Activated CD4-positive, alpha-beta T cell treated with anti-CD3 and anti-CD28 coated beads for 36 hours (primary cell): ENCODE data around the gene C17orf75. TPM values are rescaled to one million over a fixed set of nuclear protein-coding genes. Genes with fewer than 3 reads are reported as not detected.
"Not testable (repeated sequence)": the region's sequence is repeated elsewhere in the genome, so short reads cannot be mapped to it uniquely, and the experiment has no call there.

Experiments
- ATAC-seq: fragments of 200-7000 bp; cut with Tn5 transposase; one replicate; pipeline ENCODE4 v1.10.0; 2021; ENCODE audit warnings: mild to moderate bottlenecking, moderate library complexity
- CTCF ChIA-PET: fragments of 350-600 bp; sonication (Branson Sonifier 250); formaldehyde crosslinking; loops from one replicate; lab custom pipeline; 2021; ENCODE audit warnings: antibody characterized with exemption; lab: Charles Lee
- POLR2A ChIA-PET: fragments of 350-600 bp; sonication (Branson Sonifier 250); formaldehyde crosslinking; loops from one replicate; lab custom pipeline; 2021; ENCODE audit warnings: antibody characterized with exemption, inconsistent platforms; lab: Charles Lee
- DNase-seq: peaks from one replicate; pipeline ENCODE4 v3.0.0-alpha.2; 2020
- H3K27ac Mint-ChIP-seq: one replicate; pipeline ENCODE4 v1.8.0; 2021; ENCODE audit warnings: mixed read lengths
- H3K27me3 Mint-ChIP-seq: one replicate; pipeline ENCODE4 v1.8.0; 2021; ENCODE audit warnings: mixed read lengths
- H3K36me3 Mint-ChIP-seq: one replicate; pipeline ENCODE4 v1.8.0; 2021; ENCODE audit warnings: low read depth, mixed read lengths
- H3K4me1 Mint-ChIP-seq: one replicate; pipeline ENCODE4 v1.8.0; 2021; ENCODE audit warnings: mixed read lengths
- H3K4me3 Mint-ChIP-seq: one replicate; pipeline ENCODE4 v1.8.0; 2021; ENCODE audit warnings: mild to moderate bottlenecking, moderate library complexity, mixed read lengths
- H3K9me3 Mint-ChIP-seq: one replicate; pipeline ENCODE4 v1.8.0; 2021; ENCODE audit warnings: low read depth, mixed read lengths
- intact Hi-C, 2 experiments: fragments of 100-400 bp; cut with DNase I in 1 of 2; cut with micrococcal nuclease in 1 of 2; formaldehyde crosslinking; loops; one replicate each; pipeline versions ENCODE4 v1.14.2 to v1.15.1; 2022 to 2024; cut with DNase I, micrococcal nuclease
- total RNA-seq, 2 experiments: library from RNA; stranded (reverse); gene quantifications; one replicate each; pipeline ENCODE4 v1.2.3, GENCODE V29; 2021

The C17orf75 gene
- total RNA-seq, 2 experiments from 2014 or later: 21.9 to 34.0 TPM

GRCh38 chr17:32357615-32358014 lies 15.6 kb upstream of the C17orf75 start:
- intact Hi-C loops: no loop called here
- ChIA-PET POLR2A (no interaction called here), CTCF (no interaction called here)
- H3K36me3 Mint-ChIP-seq: peaks cover 67% of the 10 kb centered on the region
- H3K27ac Mint-ChIP-seq: no peak overlapping the region
- H3K9me3 Mint-ChIP-seq: no peaks in the 10 kb centered on the region
- H3K4me1 Mint-ChIP-seq: peaks cover 52% of the 10 kb centered on the region
- H3K27me3 Mint-ChIP-seq: no peaks in the 10 kb centered on the region
- ATAC-seq (no peak), DNase-seq (no peak)
- H3K4me3 Mint-ChIP-seq: no peak overlapping the region

GRCh38 chr17:32356750-32357149 lies 14.8 kb upstream of the C17orf75 start:
- no peaks in the 10 kb centered on the region for H3K27me3 Mint-ChIP-seq

GRCh38 chr17:32356378-32356743 lies 14.4 kb upstream of the C17orf75 start:
- intact Hi-C loops: no loop called here
- H3K36me3 Mint-ChIP-seq: peaks cover 72% of the 10 kb centered on the region
- H3K27ac Mint-ChIP-seq: peak overlapping the region; percentile 34
- no peak for ATAC-seq
- POLR2A ChIA-PET: no interaction called here
- no peak overlapping the region for H3K4me3 Mint-ChIP-seq
- DNase-seq: no peak
- CTCF ChIA-PET: interaction anchor here (1.0 kb wide), 1 partner anchor 88 kb away, joined by 4 read pairs; the partner anchor contains the start of gene PSMD11
- no peaks in the 10 kb centered on the region for H3K9me3 Mint-ChIP-seq
- peaks cover 56% of the 10 kb centered on the region for H3K4me1 Mint-ChIP-seq
- no peaks in the 10 kb centered on the region for H3K27me3 Mint-ChIP-seq

More at GRCh38 chr17:32356750-32357149, 14.8 kb upstream of the C17orf75 start:
- intact Hi-C loops: no loop called here
- ATAC-seq: no peak
- peaks cover 70% of the 10 kb centered on the region for H3K36me3 Mint-ChIP-seq
- H3K4me3 Mint-ChIP-seq: no peak overlapping the region
- no peak for DNase-seq
- peaks cover 56% of the 10 kb centered on the region for H3K4me1 Mint-ChIP-seq
- no peaks in the 10 kb centered on the region for H3K9me3 Mint-ChIP-seq
- H3K27ac Mint-ChIP-seq: peak overlapping the region; percentile 34
- ChIA-PET CTCF (interaction anchor here (1.0 kb wide), 1 partner anchor 88 kb away, joined by 4 read pairs; the partner anchor contains the start of gene PSMD11), POLR2A (no interaction called here)

DNA sequence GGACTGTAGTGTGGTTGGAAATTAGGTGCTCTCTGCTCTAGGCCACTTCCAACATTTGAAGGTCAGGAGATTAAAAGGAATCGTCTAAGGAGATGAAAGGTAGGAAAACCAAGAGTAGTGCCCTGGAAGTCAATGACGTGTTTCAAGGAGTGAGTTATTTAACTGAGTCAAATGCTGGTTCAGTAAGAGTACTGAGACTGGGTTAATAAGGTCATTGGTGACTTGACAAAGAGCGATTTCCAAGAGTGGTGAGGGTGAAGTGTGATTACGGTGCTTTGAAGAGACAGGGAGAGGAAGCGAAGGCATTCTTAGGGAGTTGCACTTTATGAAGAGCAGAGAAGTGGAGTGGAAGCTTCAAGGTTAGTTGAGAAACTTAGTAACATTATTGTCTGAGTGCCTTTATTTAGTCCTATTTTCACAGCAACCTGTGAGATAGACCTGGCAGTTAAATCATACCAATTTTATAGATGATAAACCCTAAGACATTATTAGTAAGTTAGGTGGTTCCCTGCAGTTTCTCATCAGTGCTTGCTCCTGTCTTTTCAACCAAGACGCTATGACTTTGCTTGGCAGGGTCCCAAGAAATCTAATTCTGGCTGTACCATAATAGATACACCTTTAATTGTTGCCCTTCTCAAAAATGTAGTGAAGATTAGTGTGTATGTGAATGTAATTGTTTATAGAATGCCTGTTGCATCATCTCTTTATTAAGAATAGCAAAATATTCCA lies 13.8 kb upstream of the C17orf75 start:
- peaks cover 51% of the 10 kb centered on the region for H3K4me1 Mint-ChIP-seq
- CTCF ChIA-PET: interaction anchor here (1.0 kb wide), 1 partner anchor 89 kb away, joined by 4 read pairs; the partner anchor contains the start of gene PSMD11

GRCh38 chr17:32352734-32353133 lies 10.8 kb upstream of the C17orf75 start:
- DNase-seq, H3K9me3 Mint-ChIP-seq, ATAC-seq, H3K27me3 Mint-ChIP-seq, CTCF ChIA-PET: not testable (repeated sequence)
- H3K36me3 Mint-ChIP-seq: peaks cover 67% of the 10 kb centered on the region
- H3K4me3 Mint-ChIP-seq: peak overlapping the region; percentile 99
- H3K27ac Mint-ChIP-seq: peak overlapping the region; percentile 39
- peaks cover 46% of the 10 kb centered on the region for H3K4me1 Mint-ChIP-seq
- intact Hi-C loops: loop anchor here in 1 of 2 experiments (5.0 kb wide), 1 partner anchor 415 kb away; the partner anchor contains the start of gene SUZ12
- POLR2A ChIA-PET: interaction anchor here (0.6 to 0.7 kb wide), 2 partner anchors 194 to 215 kb away, joined by 3 to 7 read pairs; no protein-coding TSS in a partner anchor

More for the DNA sequence above, 13.8 kb upstream of the C17orf75 start:
- peak overlapping the region; percentile 16 for H3K4me3 Mint-ChIP-seq
- H3K27ac Mint-ChIP-seq: peak overlapping the region; percentile 44
- H3K27me3 Mint-ChIP-seq: no peaks in the 10 kb centered on the region
- DNase-seq (no peak), ATAC-seq (peak; percentile 43)
- POLR2A ChIA-PET: interaction anchor here (0.6 kb wide), 1 partner anchor 447 kb away, joined by 3 read pairs; no protein-coding TSS in a partner anchor
- H3K36me3 Mint-ChIP-seq: peaks cover 68% of the 10 kb centered on the region
- intact Hi-C loops: no loop called here
- H3K9me3 Mint-ChIP-seq: no peaks in the 10 kb centered on the region

GRCh38 chr17:32350666-32351418 lies 8.9 kb upstream of the C17orf75 start:
- ATAC-seq (peak; percentile 32), DNase-seq (peak; percentile 59)
- no peaks in the 10 kb centered on the region for H3K9me3 Mint-ChIP-seq
- H3K4me1 Mint-ChIP-seq: peaks cover 36% of the 10 kb centered on the region
- H3K27me3 Mint-ChIP-seq: no peaks in the 10 kb centered on the region
- intact Hi-C loops: loop anchor here (1.0 to 5.0 kb wide), 7 partner anchors 9 to 414 kb away; partner anchors contain the start of genes PSMD11 (in 2 of the 2), C17orf75 (in 1 of the 2), LRRC37B (in 1 of the 2) and SUZ12 (in 1 of the 2)
- H3K36me3 Mint-ChIP-seq: peaks cover 60% of the 10 kb centered on the region
- CTCF ChIA-PET: interaction anchor here (1.0 to 1.9 kb wide), 3 partner anchors 10 to 20 kb away, joined by 3 to 9 read pairs (median 6); no protein-coding TSS in a partner anchor
- POLR2A ChIA-PET: interaction anchor here (0.6 to 1.4 kb wide), 7 partner anchors 10 to 244 kb away, joined by 3 to 13 read pairs (median 4); partner anchors contain the start of gene PSMD11
- peak overlapping the region; percentile 100 for H3K27ac Mint-ChIP-seq
- peak overlapping the region; percentile 99 for H3K4me3 Mint-ChIP-seq

DNA sequence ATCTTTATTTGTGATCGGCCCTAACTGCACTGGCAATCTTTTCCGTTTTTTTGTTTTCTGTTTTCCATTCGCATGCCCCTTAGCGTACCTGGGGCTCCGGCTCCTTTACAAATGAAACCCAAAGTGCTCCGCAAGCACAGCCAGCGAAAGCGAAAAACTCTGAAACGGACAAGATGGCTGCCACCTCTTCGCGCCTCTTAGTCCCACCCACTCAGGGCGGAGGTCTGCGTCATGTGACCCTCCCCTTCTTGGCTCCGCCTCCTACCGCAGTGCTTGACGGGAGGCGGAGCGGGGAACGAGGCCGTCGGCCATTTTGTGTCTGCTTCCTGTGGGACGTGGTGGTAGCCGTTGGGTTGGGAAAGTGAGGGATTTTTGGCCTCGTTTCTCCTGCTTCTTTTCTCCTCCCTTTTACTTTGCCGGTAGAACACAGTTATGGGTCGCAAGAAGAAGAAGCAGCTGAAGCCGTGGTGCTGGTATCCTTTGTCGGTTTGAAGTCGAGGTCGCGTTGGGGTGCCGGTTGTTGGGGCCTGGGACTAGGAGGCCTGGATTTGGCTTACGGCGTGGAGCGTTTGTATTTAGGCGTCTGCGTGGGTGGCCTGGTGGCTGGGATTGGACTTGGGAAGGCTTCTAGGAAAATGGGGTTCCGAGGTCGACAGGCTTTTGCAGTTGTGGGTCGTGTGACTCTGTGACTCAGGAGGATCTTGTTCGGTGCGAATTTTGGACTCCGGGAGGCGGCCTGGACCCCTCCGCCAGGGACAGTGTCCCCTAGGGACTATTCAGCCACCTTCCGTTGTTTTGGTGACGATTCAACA lies 8.1 kb upstream of the C17orf75 start, which contains the start of gene ZNF207:
Gene ZNF207 (plus strand): TSS at position 304 of the 812 bp plus-strand sequence. CDS start 129 bp downstream, at position 433.
- intact Hi-C loops: loop anchor here (1.0 to 5.0 kb wide), 7 partner anchors 8 to 413 kb away; partner anchors contain the start of genes PSMD11 (in 2 of the 2), C17orf75 (in 1 of the 2), LRRC37B (in 1 of the 2) and SUZ12 (in 1 of the 2)
- Mint-ChIP-seq H3K36me3 (peaks cover 52% of the 10 kb centered on the region), H3K27ac (peak within 1 kb of the TSS; percentile 100), H3K27me3 (no peaks in the 10 kb centered on the region), H3K4me3 (peak within 1 kb of the TSS; percentile 99), H3K4me1 (peaks cover 28% of the 10 kb centered on the region), H3K9me3 (no peaks in the 10 kb centered on the region)
- ATAC-seq (peak; percentile 97), DNase-seq (peak; percentile 98)
- ChIA-PET CTCF (interaction anchor here (1.6 to 1.9 kb wide), 2 partner anchors 9 to 21 kb away, joined by 6 to 9 read pairs; no protein-coding TSS in a partner anchor), POLR2A (interaction anchor here (0.7 to 1.4 kb wide), 3 partner anchors 9 to 94 kb away, joined by 4 to 13 read pairs (median 5); partner anchors contain the start of gene PSMD11)

DNA sequence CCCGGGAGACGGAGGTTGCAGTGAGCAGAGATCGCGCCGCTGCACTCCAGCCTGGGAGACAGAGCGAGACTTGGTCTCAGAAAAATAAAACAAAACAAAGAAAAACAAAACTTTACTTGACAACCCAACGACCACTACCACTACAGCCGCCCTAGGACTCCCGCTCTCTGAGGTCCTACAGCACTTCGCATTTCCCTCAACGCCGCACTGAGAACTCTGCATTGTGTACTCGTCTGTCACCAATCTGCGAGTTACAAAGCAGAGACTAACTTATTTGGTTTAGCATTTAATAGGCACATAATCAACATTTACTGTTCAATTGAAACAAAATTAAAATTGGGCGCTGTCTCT lies 7.5 kb upstream of the C17orf75 start:
- peak overlapping the region; percentile 100 for H3K27ac Mint-ChIP-seq
- intact Hi-C loops: no loop called here
- peak; percentile 40 for DNase-seq

DNA sequence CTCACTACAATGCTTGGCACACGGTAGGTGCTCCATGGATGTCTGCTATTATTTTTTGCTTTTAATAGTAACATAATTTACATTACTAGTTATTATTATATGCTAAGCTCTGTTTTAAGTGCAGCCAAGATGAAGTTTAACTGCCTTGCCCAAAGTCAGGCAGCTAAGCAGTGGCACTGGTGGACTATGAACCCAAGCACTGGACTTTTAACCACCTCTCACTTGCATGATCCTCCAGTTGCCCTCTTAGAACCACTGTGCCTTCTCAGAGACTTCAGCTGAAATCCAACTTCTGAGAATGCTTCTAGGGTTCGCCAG lies 6.5 kb upstream of the C17orf75 start:
- ATAC-seq (no peak), DNase-seq (no peak)
- no peaks in the 10 kb centered on the region for H3K9me3 Mint-ChIP-seq
- ChIA-PET CTCF (no interaction called here), POLR2A (interaction anchor here (0.6 to 0.7 kb wide), 4 partner anchors 8 to 872 kb away, joined by 3 to 5 read pairs (median 3); no protein-coding TSS in a partner anchor)
- peak overlapping the region; percentile 99 for H3K4me3 Mint-ChIP-seq
- H3K4me1 Mint-ChIP-seq: peaks cover 15% of the 10 kb centered on the region
- intact Hi-C loops: no loop called here
- no peaks in the 10 kb centered on the region for H3K27me3 Mint-ChIP-seq
- H3K36me3 Mint-ChIP-seq: peaks cover 38% of the 10 kb centered on the region
- H3K27ac Mint-ChIP-seq: no peak overlapping the region

More for the DNA sequence above, 7.5 kb upstream of the C17orf75 start:
- peaks cover 46% of the 10 kb centered on the region for H3K36me3 Mint-ChIP-seq
- peaks cover 22% of the 10 kb centered on the region for H3K4me1 Mint-ChIP-seq
- POLR2A ChIA-PET: no interaction called here
- CTCF ChIA-PET: no interaction called here
- H3K9me3 Mint-ChIP-seq: no peaks in the 10 kb centered on the region
- ATAC-seq: no peak
- peak overlapping the region; percentile 99 for H3K4me3 Mint-ChIP-seq
- no peaks in the 10 kb centered on the region for H3K27me3 Mint-ChIP-seq

- no peak for ATAC-seq
- no peaks in the 10 kb centered on the region for H3K27me3 Mint-ChIP-seq
- ChIA-PET POLR2A (no interaction called here), CTCF (interaction anchor here (0.6 to 0.7 kb wide), 2 partner anchors 13 to 207 kb away, joined by 3 read pairs; no protein-coding TSS in a partner anchor)
- intact Hi-C loops: no loop called here
- DNase-seq: no peak
- no peak overlapping the region for H3K4me3 Mint-ChIP-seq
- peaks cover 16% of the 10 kb centered on the region for H3K36me3 Mint-ChIP-seq
- peaks cover 15% of the 10 kb centered on the region for H3K4me1 Mint-ChIP-seq
- no peak overlapping the region for H3K27ac Mint-ChIP-seq
- no peaks in the 10 kb centered on the region for H3K9me3 Mint-ChIP-seq
These were observed 4.1 kb upstream of the C17orf75 start for GRCh38 chr17:32345951-32346600.
